Mucosa of descending colon (tissue), 3 donors: ENCODE results near the gene OCEL1. TPM values are rescaled to one million over a fixed set of nuclear protein-coding genes. Genes with fewer than 3 reads are reported as not detected.

Experiments used
- ATAC-seq: fragments of 200-7000 bp; cut with Tn5 transposase; one replicate; pipeline ENCODE4 v1.9.1; 2020; ENCODE audit warnings: mild to moderate bottlenecking, moderate library complexity
- DNase-seq, 3 donors: peaks; one replicate each; pipeline ENCODE4 v3.0.0-alpha.2; 2020
- H3K36me3 ChIP-seq: fragments of 200-600 bp; one replicate; pipeline ENCODE4 v1.8.0; 2021; ENCODE audit warnings: low read depth, mild to moderate bottlenecking
- H3K4me1 ChIP-seq: fragments of 200-600 bp; one replicate; pipeline ENCODE4 v1.8.0; 2021; ENCODE audit warnings: low read depth, mild to moderate bottlenecking
- H3K4me3 ChIP-seq: fragments of 200-600 bp; one replicate; pipeline ENCODE4 v1.8.0; 2021; ENCODE audit warnings: mild to moderate bottlenecking
- H3K9me3 ChIP-seq: fragments of 200-600 bp; one replicate; pipeline ENCODE4 v1.8.0; 2021; ENCODE audit warnings: mild to moderate bottlenecking
- intact Hi-C, 2 donors: fragments of 100-400 bp; cut with DNase I in 1 of 2; cut with micrococcal nuclease in 1 of 2; formaldehyde crosslinking; loops; one replicate each; pipeline versions ENCODE4 v1.11.0 to v1.11.1; 2022; cut with DNase I, micrococcal nuclease
- total RNA-seq, 3 donors: library from RNA; stranded (reverse); fragmentation: NEBNext Ultra II Directional in 2 of 3; extraction: Animal tissue kit (Norgen Biotek cat#: 25700) in 2 of 3; gene quantifications; one replicate each; pipeline versions ENCODE4 v1.2.1 to v1.2.4, GENCODE V29; 2021 to 2023
- TF ChIP-seq, protein P1 (sequence below): fragments of 200-600 bp; IDR thresholded peaks from one replicate; pipeline ENCODE4 v1.8.0; 2022; ENCODE audit warnings: antibody characterized with exemption, mild to moderate bottlenecking
- donor health status: DM: no; HTN: no; CAD: no; lungs with moderate emphysema.
- donor health status: DM: no; HTN: no; CAD: no.
- donor health status: DM: no; HTN: yes; CAD: no.

OCEL1 gene
- total RNA-seq, 3 donors from 2014 or later: 38.1 to 105 (median 58.4) TPM

DNA sequence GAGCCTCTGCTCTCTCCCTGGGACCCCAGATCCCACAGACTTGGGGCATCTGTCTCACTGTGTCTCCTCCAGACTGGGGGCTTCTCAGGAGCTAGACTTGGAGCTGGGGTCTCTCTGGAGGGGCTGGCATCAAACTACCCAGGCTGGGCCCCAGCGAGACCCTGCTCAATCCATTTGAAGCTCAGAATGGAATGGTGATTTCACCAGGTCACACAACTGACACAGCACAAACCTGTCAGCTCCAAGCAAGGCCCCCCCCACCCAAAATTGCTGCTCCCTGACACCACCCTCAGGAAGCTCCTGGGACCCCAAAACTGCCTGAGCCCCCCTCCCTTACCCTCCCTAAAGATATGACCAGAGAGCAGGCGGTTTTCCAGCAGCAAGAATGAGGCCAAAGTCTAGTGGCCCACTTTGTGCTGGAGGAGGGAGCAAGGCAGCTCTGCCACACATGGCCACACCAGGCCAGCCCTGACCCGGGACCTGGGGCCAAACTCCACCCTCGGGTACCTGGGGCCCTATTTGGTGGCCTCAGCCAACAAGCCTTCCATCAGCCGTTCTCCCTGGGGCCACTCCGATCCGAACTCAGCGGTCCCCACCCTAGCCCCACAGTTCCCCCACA lies 17.3 kb downstream of the OCEL1 start:
- intact Hi-C loops: no loop called here
- peaks cover 51% of the 10 kb centered on the region for H3K4me1 ChIP-seq
- ATAC-seq (no peak), DNase-seq (peak; percentile 55 to 70 (median 65))
- no peaks in the 10 kb centered on the region for H3K36me3 ChIP-seq
- TF ChIP-seq, protein P1, sequence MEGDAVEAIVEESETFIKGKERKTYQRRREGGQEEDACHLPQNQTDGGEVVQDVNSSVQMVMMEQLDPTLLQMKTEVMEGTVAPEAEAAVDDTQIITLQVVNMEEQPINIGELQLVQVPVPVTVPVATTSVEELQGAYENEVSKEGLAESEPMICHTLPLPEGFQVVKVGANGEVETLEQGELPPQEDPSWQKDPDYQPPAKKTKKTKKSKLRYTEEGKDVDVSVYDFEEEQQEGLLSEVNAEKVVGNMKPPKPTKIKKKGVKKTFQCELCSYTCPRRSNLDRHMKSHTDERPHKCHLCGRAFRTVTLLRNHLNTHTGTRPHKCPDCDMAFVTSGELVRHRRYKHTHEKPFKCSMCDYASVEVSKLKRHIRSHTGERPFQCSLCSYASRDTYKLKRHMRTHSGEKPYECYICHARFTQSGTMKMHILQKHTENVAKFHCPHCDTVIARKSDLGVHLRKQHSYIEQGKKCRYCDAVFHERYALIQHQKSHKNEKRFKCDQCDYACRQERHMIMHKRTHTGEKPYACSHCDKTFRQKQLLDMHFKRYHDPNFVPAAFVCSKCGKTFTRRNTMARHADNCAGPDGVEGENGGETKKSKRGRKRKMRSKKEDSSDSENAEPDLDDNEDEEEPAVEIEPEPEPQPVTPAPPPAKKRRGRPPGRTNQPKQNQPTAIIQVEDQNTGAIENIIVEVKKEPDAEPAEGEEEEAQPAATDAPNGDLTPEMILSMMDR: no peak
- peak overlapping the region; percentile 81 for H3K4me3 ChIP-seq
- H3K9me3 ChIP-seq: no peaks in the 10 kb centered on the region

DNA sequence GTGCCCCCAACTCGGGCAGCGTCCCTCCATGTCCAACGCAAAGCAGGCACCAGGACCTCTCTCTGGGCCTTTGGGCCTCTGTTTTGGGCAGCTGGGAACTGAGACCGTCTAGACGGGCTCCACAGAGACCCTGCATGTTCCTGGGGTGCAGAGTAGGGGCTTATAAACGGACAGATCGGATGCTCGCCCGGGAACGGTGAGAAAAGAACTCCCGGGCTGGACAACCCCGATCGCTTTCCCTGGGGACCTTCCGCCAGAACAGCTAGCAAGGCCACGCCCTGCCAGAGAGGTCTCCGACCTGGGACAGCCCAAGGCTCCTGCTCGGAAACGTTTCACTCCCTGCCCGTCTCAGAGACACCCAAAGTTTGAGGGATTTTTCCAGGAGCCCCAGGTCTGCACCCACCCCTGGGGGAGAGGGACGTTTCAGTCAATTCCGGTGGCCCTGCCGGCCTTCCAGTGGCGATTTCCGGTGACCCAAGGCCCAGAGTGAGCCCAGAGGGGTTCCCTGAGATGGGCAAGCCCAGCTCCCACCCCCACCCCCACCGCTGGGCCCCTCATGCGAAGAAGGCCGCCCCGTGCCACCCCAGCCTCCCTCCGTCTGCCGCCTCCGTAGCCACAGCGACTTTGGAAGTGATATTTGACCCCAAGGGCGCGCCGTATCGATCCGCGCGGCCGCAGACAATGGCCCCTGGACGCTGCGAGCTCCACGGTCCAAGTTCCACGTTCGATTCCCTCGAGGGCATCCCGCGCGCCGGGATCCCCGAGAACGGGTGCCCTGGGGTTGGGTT lies 18.0 kb downstream of the OCEL1 start:
- peak; percentile 75 to 81 (median 75) for DNase-seq
- TF ChIP-seq, protein P1: no peak
- peak; percentile 31 for ATAC-seq
- Histone ChIP-seq H3K4me3 (peak overlapping the region; percentile 81), H3K9me3 (no peaks in the 10 kb centered on the region), H3K4me1 (peaks cover 57% of the 10 kb centered on the region), H3K36me3 (no peaks in the 10 kb centered on the region)
- intact Hi-C loops: no loop called here

DNA sequence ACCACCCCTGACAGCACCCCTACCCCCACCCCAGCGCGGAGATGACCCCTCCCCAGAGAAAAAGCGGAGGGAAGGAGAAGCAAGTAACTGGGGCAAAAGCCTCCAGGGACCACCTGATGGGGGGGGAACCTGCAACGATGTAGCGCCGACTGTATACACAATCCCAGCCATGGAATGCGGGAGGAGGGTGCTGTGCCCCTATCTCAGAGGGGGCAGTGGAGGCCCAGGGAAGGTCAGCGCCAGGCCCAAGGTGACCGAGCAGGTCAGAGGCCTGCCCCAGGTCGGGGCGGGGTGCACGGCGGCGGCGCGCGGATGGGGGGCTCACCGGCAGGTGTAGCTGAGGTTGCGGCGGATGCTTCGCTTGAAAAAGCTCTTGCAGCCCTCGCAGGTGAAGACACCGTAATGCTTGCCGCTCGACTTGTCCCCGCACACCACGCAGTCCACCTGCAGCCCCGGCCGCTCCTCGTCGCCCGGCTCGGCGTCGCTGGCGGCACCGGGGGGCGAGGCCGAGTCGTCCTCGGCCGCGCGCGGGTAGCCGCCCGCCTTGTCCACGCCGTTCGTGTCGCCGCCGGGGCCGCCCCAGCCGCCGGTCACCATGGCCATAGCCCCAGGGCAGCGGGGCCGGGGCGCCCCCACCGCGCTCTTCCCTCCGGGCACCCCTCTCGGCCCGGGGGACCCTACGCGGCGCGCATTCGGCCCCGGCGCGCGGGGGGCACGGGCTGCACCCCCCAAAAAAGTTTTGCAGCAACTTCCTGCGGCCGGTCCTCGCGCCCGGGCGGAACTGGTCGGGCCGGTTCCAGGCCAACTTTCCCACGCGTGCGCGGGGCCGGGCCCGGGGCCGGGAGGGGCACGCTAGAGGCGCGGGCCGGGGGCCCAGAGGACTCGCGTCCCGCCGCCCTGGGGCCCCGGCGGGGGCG lies 18.9 kb downstream of the OCEL1 start:
- ATAC-seq (no peak), DNase-seq (peak in 2 of 3 donors; percentile 73 to 77)
- Histone ChIP-seq H3K4me1 (peaks cover 63% of the 10 kb centered on the region), H3K9me3 (no peaks in the 10 kb centered on the region), H3K4me3 (peak overlapping the region; percentile 81), H3K36me3 (no peaks in the 10 kb centered on the region)
- TF ChIP-seq, protein P1: no peak
- intact Hi-C loops: no loop called here

DNA sequence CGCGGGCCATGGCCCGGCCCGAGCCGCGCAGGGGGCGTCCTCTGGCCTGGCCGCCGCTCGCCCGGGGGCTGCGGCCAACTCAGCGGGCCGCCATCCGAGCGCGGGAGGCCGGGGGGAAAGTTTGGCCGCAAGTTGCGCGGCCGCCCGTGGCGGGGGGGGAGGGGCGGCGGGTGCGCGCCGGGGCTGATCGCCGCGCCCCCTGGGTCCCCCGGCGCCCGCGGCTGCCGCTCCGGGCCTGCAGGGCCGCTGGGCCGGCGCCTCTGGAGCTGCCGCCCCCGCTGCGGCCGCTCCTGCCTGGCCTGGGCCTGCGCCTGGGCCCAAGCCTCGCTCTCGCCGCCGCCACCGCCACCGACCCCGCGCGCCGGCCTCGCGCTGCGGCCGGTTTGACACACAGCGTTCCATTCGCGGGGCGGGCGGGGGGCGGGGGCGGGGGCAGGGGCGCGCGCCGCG lies 19.5 kb downstream of the OCEL1 start, which contains the start of gene NR2F6:
TSS of gene NR2F6 (minus strand) at position 385 of the 450 bp plus-strand sequence. CDS start 699 bp downstream, outside the sequence.
- peak within 1 kb of the TSS; percentile 81 for H3K4me3 ChIP-seq
- no peaks in the 10 kb centered on the region for H3K9me3 ChIP-seq
- intact Hi-C loops: no loop called here
- no peaks in the 10 kb centered on the region for H3K36me3 ChIP-seq
- peaks cover 58% of the 10 kb centered on the region for H3K4me1 ChIP-seq
- DNase-seq (no peak), ATAC-seq (no peak)
- TF ChIP-seq, protein P1: no peak

DNA sequence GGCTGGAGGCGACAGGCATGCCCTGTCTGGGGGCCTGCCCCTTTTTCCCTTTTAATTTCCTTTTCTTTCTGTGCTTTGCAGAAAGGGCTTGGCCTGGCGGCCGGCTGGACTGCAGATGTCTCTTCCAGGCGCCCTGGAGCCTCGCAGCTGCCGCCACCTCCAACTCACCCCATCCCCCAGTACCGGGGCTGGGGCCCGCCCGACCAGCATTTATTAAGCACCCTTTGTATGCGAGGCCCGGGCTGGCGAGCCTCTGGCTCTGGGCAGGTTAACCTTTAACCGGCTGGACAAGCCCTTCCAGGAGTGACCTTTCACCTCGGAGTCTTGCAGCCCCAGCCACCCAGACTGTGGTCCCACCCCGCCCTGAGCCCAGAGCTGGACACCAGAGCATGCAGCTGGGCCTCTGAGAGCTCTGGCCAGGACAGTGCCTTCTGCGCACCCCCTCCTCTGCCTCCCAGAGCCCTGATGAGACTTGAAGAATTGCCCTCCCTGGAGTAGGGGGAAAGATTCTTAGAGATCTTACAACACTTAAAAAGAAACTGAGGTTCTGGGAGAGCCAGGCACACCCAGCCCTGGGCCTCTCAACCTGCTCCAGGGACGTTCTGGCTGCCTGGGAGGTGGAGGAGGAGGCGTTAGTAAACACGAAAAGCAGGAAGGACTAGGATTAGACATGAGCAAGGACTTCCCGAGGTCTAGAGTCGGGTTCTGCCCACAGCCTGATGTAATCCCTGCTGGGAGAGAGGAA lies 20.8 kb downstream of the OCEL1 start:
- ATAC-seq (peak; percentile 50), DNase-seq (peak; percentile 70 to 87 (median 79))
- Histone ChIP-seq H3K9me3 (no peaks in the 10 kb centered on the region), H3K4me1 (peaks cover 47% of the 10 kb centered on the region), H3K36me3 (no peaks in the 10 kb centered on the region), H3K4me3 (peak overlapping the region; percentile 14)
- TF ChIP-seq, protein P1: no peak
- intact Hi-C loops: no loop called here
